Measurements from ENCODE around the gene MAEA.

- TF ChIP-seq CTCF (IDR thresholded peaks at IDR 0.05) (no peak), EP300 (IDR thresholded peaks at IDR 0.05) (no peak)
These were observed 48.5 kb downstream of the MAEA start for GRCh38 chr4:1337951-1338751.

All from tibial nerve (tissue), 4 donors.